Activated T-cell treated with anti-CD3 and anti-CD28 coated beads, Interleukin-2, amount 50 U/mL, for 48 hours (primary cell): ENCODE data around the gene PADI1.
"Not testable (repeated sequence)": the region's sequence is repeated elsewhere in the genome, so short reads cannot be mapped to it uniquely, and the experiment has no call there.

Source experiments
- DNase-seq, 2 experiments: peaks; one replicate each; pipeline ENCODE4 v3.0.0-alpha.2; 2020

The PADI1 gene

DNA sequence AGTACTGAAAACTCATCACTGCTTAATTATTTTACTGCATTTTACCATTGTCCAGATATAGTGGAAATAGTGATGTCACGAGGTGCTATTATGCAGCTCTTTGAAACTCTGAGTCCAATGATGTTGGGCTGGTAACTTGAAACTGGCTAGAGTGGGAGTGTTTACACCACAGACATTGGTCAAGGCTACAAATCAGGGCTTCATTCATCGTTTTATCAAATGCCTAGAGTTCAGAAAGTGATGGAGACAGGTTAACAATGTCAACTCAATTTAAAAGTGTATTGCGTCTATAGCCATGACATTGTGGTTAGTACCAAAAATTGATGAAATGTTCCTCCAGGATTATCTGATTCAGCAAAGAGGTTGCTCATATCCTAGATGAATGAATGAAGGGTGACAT lies 12.7 kb downstream of the PADI1 start:
- no peak for DNase-seq

DNA sequence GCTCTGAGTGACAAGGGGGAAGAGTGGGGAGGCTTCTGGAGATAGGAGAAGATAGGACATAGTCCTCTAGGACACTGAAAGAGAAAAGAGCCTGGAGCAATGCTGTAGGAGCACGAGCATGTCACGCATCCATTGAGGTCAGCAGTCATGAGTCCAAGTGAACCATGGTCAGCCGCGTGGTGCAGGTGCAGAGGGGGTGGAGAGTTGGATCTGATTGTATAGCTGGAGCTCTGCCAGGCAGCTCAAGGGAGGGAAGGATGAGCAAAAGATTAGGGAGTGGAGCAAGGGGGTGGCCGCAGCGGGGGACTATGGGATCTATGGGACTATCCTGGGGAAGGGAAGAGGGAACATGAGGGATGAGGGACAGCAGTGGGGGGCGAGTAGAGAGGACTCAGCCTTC lies 14.0 kb downstream of the PADI1 start:
- no peak for DNase-seq

DNA sequence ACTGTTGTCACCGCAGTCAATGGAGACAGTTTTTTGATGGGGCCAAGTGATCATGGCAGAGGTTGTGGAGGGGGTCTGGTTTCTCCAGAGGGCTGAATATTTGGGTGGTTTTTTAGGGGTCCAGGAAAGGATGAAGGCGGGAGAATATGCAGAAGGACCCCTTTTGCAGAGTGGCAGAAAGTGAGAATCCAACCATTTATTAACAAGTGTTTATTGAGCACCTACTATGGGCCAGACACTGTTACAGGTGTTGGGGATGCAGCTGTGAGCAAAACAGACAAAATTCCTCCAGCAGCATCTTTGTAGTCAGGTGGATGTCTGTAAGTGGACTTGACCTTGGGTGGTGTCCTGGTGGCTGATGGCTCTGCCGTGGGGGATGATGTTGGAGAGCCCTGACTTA lies 15.4 kb downstream of the PADI1 start:
- DNase-seq, result no peak

DNA sequence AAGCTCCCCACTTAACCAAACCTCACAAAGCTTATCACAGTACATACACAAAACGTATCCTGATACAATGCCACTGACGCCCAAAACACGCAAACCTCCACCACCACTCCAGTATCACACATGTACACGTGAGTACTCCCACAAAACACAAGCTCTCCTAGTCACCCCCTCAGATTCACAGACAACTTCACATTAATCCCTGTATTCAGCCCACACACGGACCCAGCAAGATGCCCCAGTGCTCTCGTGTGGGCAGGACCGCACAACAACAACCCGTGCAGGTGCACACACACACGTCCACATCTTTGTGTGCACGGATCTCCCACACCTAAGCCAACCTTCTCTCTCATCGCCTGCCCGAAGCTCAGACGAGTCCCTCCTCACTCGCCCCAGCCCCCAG lies 17.6 kb downstream of the PADI1 start:
- no peak for DNase-seq

DNA sequence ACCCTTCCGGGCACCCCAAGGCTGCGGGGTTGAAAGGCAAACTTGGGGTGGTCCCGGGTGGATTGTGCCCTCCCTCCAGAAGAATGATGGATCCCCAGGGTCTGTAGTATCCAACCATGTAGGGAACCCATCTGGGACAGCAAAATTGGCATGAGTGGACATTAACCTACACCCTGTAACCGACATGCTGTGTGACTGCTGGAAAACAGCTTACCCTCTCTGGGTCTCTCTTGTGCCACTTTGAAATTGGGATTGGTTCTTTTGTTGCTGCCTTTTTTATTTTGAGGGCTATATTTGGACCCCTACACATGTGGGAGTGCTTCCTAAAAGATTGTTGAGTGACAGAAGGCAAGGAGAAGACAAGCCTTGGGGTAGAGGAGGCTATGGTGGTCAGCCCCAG lies 19.5 kb downstream of the PADI1 start:
- DNase-seq, result no peak

DNA sequence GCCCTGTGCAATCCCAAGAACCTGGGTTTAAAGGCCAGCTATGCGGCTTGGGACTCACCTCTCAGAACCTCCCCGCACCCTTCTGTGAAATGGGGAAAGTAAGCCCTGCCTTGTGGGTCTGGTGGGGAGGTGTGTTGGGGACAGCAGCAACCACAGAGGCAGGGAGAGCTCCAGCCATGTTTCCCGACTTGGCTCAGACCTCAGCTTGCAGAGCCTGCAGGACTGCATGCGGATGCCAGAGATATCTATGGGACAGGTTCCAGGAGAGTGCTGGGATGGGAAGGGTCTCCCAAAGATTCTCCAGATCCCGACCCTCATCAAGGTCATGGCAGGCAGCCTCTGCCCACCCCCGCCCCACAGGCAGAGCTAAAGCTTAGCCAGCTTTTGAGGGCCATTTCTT lies 20.2 kb downstream of the PADI1 start:
- DNase-seq, result no peak

DNA sequence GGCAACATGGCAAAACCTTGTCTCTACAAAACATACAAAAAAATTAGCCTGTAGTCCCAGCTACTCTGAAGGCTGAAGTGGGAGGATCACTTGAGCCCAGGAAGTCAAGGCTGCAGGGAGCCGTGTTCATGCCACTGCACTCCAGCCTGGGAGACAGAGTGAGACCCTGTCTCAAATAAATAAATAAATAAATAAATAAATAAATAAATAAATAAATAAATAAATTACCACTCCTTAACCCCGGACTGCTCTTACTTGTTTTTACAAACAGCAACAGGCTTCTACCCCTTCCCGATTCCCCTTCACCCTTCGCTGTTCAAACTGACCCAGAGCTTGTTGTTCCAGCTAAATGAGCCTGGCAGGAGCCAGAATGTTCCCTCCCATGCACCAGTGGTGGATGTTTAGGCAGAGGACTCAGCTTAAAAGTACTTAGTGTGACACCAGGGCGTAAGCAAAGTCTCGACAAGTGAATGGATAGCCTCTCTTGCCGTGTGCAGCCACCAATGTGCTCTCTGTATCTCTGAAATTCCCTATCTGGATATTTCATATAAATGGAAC lies 22.5 kb downstream of the PADI1 start:
- DNase-seq, result no peak

DNA sequence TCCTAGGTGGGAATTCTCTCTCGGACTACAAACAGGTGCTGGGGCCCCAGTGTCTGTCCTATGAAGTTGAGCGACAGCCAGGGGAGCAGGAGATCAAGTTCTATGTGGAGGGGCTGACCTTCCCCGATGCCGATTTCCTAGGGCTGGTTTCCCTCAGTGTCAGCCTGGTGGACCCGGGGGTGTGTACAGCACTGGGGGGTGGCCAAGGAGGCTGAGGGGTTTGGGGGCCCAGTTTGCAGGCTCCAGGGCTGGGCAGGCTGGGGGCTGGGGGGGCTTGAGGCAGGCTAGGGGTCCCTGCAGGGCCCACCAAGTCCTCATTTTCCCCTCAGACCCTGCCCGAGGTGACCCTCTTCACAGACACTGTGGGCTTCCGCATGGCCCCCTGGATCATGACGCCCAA lies 23.7 kb downstream of the PADI1 start:
- no peak for DNase-seq

DNA sequence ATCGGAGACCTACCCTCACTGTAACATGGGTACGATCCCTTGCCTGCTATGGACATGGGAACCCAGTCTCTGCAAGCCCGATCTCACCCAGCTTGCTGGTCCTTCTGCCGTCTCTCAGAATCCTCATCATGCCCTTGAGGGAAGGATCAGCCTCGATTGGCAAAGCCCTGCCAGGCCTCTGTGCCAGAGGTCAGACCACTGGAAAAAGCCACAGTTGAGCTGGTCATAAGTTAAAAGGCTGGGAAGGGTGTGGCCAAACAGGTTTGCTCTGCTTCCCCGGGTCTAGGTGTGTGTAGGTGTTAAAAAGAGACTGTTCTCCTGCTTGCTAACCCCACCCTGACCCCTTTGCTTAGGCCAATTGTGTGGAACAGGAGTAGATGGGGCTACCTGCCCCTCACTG lies 24.5 kb downstream of the PADI1 start:
- DNase-seq, result no peak

DNA sequence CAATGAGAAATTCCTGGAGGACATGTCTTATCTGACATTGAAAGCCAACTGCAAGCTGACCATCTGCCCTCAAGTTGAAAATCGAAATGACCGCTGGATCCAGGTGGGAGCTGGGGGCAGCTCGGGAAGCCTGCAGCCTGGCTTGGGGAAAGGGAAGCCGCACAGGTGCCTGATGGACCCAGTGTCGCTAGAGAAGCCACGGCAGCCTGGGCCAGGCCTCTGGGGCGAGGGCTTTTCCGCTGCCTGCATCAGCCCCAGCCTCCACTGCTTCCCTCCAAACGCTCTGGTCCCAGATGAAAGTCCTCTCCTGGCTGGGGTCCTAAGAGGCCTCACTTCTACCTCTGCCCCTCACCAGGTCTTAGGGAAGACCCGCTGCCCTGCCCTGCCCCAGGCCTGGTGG lies 25.2 kb downstream of the PADI1 start:
- DNase-seq, result no peak

DNA sequence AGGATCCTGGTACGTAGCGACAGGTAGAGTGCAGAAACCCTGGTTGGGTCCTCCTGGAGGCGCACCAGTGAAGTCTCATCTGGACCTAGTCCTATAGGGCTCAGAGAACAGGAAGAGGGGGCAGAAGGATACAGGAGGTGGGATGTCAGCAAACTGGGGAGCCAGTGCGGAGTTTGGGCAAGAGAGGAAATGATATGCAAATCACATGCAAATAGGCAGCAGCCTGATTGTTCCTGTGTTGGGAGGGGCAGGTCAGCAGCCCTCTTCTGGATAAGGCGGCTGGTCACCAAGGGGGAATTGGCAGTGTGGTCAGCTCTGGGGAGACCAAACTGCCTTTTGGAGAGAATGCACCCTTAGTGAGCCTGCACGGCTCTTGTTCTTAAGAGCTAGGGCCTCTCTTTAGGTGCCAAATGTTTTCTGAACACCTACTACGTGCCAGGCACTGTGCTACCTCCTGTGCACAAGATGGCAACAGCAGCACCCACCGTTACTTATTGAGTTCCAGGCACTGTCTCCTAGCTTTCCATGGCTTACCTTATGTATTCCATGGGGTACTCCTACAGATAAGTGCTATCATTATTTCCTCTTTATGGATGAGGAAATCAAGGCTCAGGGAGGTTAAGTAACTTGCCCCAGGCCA lies 25.9 kb downstream of the PADI1 start:
- DNase-seq, result no peak

DNA sequence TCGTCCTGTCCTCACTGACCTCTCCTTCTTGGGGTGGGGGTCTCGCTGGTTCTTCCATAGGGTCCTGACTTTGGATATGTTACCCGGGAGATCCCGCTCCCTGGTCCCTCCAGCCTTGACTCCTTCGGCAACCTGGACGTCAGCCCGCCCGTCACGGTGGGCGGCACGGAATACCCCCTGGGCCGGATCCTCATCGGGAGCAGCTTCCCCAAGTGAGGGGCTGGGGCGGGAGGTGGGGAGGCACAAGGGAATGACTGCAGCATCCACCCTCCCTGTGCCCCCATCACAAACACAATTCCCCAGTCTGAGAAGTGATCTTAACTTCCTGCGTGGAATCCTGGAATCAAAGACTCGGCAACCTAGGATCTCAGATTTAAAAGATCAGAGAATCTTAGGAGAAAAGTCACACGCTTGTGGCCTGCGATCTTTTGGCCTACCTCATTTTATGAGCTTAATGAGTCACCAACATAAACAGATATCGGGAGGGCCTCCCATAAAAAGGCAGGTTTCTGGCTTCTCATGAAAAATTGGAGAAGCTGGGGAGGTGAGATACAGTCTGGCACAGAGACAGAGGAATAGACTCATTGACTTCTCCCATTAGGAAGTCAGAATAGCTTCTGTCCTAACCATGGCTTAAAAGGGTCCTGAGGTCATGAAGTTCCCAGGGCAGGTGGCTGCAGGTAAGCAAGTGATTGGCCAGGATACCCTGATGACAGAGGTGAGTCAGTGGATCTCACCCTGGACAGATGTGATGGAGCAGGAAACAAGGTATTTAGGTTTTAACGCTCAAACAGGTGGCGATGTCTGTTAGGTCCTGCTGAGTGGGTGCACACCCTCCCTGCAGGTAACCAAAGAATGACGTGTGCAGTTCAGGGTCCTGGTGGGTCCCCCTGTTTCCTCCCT lies 28.1 kb downstream of the PADI1 start:
- no peak for DNase-seq

DNA sequence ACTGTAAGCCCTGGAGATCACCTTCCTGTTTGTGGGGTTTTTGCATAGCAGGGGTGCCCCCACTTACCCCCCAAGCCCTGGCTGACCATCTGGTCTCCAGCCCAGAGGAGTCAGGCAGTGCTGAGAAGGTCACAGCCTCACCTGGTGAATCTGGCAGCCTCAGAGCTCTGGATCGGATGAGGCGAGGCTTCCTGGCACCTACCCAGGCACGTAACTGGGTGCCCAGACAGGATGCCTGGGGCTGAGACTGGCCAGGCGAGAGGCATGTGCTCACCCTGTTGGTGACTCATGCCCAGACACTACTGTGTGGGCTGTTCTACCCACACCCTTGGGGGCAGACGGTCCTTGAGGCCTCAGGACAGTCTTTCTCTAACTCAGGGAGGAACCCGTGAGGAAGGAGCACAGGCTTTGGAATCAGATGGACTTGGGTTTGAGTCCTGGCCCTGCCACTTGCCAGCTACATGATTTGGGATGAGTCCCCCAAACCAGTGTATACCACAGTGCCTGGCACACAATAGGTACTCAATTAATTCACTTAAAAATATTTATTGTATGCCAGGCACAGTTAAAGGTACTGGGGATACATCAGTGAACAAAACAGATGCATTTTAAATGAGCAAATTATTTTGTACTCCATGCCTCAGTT lies 28.9 kb downstream of the PADI1 start:
- no peak for DNase-seq

DNA sequence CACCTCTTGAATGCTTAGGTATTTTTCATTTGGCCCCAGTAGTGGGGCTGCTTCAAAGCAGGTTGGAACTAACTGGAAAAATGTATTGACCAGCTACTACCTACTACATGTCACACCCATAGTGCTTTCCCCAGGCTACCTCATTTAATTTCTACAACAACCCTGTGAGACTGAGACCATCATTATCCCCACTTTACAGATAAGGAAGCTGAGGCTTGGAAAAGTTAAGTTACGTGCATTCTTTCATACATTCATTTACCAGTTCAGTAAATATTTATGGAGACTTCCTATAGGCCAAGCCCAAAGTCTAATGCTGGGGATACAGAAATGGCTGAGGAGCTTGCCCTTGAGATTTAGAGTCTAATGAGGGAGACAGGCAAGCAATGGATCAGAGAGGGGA lies 29.5 kb downstream of the PADI1 start:
- DNase-seq, result no peak

DNA sequence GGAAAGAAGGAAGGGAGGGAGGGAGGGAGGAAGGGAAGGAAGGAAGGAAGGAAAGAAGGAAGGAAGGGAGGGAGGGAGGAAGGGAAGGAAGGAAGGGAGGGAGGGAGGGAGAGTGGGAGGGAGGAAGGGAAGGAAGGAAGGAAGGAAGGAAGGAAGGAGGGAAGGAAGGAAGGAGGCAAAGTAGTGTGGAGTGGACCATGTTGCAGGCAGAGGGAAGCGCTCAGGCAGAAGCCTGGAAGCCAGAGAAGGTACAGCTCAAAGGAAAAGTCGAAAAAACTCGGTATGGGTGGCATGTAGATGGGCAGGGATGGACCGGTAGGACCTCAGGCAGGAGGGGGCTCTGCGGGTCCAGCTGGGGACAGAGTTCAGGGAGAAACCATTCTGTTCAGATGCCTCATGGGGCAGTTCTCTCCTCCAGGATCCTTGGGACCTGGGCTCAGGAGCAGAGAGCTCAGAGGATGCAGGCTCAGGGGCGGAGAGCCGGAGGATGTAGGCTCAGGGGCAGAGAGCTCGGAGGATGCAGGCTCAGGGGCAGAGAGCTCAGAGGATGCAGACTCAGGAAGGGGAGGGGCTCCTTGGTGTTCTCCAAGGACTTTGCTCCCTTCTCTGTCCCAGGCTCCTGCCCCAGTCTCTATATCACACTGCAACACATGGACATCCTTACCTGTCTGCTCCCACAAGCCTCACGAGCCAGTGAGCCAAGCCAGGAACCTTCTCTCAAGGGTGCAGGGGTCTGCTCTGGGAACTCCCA lies 30.4 kb downstream of the PADI1 start:
- no peak for DNase-seq

DNA sequence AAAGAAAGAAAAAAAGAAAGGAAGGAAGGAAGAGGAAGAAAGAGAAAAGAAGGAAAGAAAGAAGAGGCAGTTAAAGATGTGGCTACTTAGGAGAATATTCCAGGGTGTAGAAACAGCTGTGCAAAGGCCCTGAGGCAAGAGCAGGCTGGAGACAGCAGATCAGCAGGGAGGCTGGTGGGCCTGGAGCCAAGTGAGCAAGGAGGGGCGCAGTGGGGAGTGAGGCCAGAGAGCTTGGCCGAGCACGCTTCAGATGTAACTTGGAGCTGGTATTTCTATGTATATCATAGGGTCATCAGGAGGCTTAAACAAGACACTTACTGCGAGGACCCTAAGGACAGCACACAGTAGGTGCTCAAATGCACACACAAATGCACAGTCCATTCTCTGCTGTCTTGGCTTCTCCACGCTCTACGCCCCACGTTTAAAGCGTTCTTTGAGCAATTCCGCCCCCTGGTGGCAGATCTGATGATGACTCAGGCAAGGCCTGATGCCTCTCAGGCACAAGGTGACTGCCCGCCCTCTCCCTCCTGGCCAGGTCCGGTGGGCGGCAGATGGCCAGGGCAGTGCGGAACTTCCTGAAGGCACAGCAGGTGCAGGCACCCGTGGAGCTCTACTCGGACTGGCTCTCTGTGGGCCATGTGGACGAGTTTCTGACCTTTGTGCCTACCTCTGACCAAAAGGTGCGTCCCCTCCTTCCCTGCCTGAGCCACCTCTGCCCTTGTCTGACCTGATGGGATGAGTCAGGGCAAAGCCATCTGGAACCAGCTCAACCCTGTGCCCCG lies 32.0 kb downstream of the PADI1 start:
- DNase-seq, result peak; percentile 91 to 97

DNA sequence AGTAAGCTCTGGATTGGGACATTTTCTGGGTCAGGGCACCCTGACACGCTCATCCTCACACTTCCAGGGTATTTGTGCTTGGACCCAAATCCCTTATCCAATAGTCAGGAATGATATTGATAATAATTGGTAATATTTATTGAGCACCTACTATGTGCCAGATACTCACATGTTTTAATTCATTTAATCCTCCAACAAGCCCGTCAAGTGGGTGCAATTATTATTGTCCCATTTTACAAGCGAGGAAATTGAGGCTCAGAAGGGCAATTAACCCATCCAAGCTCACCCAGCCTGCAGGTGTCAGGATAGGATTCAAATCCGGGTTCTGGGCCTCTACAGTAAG lies 32.6 kb downstream of the PADI1 start:
- DNase-seq, result no peak

DNA sequence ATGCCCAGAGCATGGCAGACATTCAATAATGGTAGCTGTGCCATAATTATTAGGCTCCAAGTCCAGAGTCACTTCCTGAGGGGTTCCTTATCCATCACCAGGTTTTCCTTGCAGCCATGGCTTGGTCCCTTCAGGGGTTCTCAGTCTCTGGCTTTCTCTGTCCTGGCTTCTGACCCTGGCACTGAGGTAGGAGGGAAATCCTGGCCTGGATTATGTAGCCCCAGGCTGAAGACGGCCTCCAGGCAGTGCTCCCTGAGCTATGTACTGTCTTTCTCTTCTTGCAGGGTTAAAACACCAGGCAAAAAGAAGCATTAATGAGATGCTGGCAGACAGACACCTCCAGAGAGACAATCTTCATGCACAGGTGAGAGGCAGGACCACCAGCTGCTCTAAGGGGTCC lies 34.5 kb downstream of the PADI1 start:
- peak; percentile 35 to 36 for DNase-seq

DNA sequence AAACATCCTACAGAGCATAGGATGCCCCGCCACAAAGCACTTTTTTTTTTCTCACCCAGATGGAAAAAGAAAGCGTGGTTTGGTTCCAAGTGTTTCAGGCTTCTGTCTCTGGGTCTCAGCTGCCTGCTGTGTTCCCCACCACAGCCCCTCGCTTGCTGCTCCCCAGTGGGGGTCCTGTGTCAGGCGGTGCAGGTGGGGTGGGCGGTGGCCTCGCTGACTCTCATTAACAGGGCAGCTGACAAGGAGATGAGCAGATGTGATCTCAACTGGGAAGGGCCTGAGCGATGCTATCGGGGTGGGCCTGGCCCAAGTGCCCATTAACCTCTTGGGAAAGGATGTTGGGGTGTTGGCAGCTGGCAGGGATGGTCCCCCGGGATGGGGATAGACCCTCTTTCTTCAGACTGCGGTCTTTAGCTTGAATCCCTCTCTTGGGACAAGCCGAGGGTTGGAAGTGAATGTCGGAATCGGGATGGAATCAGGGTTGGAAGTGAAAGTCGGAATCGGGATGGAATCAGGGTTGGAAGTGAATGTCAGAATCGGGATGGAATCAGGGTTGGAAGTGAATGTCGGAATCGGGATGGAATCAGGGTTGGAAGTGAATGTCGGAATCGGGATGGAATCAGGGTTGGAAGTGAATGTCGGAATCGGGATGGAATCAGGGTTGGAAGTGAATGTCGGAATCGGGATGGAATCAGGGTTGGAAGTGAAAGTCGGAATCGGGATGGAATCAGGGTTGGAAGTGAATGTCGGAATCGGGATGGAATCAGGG lies 36.3 kb downstream of the PADI1 start:
- DNase-seq, result not testable (repeated sequence)

DNA sequence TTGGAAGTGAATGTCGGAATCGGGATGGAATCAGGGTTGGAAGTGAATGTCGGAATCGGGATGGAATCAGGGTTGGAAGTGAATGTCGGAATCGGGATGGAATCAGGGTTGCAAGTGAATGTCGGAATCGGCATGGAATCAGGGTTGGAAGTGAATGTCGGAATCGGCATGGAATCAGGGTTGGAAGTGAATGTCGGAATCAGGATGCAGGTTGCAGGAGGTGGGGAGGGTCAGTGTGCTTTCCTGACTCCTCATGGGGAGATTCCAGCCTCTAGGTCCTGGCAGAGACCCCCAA lies 36.8 kb downstream of the PADI1 start:
- not testable (repeated sequence) for DNase-seq

DNA sequence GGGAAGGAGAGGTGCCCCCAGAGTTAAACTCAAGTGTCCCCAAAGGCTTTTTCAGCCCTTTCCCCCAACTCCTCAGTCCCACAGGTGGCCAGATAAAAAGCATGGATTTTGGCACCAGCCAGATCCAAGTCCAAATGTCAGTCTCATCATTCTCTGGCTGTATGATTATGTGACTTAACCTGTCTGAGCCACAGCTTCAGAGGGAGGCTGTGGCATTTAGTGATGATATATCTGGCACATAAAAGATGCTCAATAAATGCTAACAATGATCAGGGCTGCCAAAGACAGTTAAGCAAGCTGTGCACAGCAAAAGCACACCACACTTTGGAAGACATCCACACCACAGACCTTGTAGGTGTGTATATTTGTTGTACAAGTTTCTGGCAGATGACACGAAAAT lies 38.3 kb downstream of the PADI1 start:
- DNase-seq, result no peak
